Middle frontal gyrus (tissue), 1 donor: ENCODE measurements around the gene LRIG1.

Experiments used
- DNase-seq: peaks from one replicate; pipeline ENCODE4 v3.0.0-alpha.2; 2015; ENCODE audit warnings: low spot score; ENCODE audit errors: extremely low spot score

Gene LRIG1

DNA sequence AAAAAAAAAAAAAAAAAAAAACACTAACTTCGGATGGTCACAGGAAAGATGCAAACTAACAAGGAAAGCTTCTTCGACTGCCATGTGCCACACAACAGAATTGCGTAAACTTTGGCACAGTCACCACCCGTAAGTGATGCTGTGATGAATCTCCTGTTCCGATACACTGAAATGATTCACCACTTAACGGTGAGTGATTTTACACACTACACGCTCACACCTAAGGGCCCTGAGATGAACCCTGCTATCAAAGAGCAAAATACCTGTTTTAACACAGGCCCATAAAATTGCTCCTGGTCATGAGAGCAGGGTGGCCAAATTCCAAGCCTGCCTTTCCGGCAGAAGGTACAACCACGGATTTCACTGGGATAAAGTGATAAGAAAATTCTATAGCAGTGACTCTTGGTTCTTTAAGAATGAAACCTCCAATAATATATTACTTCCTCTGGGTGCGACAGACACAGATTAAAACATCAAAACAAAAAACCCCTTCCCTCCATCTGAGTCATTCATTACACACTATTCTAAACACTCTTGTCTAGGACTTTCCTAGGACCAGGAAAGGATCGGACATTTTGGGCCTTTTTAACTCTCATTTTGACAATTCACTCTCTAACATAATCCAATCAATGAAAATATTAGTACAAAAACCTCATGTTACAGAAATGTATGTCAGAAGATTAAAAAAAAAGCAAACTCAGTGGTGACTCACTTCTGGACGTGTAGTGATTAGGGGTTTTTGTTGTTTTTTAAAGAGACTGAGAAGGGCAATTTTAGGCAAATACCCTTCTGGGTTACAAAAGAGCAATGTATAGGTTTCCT is 28.3 kb downstream of the LRIG1 start:
- no peak for DNase-seq

DNA sequence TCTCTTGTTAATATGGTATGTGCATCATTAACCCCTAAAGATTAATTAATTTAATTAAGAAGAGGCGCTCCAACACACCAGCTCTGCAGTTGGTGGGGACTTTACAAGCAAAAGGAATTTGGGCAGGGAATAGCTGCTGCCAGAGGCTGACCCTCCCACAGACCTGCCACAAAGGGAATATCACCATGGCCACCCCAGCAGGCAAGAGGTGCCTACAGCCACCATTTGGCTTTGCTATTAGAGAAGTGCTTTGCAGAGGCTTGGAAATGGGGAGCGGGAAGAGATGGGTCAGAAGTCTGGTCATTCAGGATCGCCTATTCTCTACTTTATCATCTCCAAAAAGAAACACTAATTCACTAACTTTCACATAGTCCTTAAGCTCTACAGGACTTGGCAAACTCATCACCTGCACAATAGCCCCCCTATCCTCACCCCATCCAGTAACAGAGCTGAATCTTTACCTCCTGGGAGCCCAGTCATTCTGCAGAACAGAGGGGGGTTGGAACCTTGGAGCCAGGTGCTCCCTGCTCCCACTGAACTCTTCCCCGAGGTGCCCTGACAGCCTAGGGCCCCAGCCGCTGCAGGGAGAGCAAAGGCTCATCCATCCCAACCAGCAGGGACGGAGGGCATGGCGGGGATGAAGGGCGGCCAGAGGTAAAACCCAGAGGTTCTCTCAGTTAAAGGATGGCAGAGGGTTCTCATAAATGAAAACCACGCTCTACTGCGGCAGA is 29.7 kb downstream of the LRIG1 start:
- DNase-seq: no peak

DNA sequence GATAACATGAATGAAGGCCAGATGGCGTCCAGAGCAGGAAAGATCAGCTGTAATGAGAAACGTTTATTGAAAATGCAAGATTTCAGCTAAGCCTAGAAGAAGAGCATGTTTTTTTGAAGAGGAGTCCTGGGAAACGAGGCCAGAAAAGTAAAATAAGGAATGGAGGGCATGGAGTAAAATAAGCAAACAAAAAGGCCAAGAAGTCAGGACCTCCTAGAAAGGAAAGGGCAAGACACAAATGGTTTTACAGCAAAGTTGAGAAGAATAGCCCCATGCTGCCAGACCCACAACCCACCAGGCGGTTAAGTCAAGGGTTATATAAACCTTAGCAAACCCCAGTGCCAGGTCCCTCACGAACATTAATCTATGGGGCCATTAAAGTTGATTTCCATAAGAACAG is 30.5 kb downstream of the LRIG1 start:
- DNase-seq: no peak

- no peak for DNase-seq
Measured at GRCh38 chr3:66469220-66469640, 31.6 kb downstream of the LRIG1 start.

DNA sequence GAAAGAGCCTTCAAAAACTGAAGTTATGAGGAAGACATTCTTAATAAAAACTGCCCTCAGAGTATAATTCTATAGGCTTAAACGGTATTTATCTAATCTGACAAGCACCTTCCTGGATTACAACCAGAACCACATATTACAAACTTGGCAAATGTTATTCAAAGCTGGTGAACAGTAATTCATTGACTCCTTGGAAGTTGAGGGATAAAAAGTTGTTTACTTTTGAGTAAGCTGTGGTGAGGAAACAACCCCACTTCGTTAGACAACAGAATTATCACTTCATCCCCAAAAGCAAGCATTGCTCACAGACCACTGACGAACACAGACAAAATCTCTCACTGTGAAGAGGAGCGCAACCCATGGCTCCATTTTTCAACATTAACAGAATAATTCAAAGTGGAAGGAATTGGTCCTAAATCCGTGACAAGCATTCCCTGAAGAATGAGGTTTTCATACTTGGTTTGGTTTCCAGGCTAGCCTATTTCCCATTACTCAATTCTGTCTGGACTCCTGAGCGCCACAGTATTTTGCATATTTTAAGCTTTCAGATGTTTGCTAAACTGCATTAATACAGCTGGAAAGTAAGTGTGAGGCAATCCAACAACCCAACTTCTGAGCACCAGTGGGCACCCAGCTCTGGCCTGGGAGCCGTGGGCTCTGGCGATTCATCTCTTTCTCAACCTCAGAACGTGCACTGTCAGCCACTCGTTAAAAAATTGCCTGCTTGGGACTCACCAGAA is 32.7 kb downstream of the LRIG1 start:
- DNase-seq: no peak

GRCh38 chr3:66466606-66467270 is 34.1 kb downstream of the LRIG1 start:
- no peak for DNase-seq

DNA sequence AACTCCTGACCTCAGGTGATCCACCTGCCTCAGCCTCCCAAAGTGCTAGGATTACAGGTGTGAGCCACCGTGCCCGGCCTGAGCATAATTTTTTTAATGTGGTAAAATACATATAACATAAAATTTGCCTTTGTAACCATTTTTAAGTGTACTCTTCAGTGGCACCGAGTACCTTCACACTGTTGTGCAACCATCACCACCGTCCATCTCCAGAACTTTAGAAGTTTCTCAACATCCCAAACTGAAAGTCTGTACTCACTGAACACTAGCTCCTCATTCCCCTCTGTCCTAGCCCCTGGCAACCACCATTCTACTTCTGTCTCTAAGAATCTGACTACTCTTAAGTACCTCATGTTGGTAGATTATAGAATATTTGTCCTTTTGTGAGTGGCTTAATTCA is 35.2 kb downstream of the LRIG1 start:
- no peak for DNase-seq

GRCh38 chr3:66465034-66465433 is 35.8 kb downstream of the LRIG1 start:
- no peak for DNase-seq

DNA sequence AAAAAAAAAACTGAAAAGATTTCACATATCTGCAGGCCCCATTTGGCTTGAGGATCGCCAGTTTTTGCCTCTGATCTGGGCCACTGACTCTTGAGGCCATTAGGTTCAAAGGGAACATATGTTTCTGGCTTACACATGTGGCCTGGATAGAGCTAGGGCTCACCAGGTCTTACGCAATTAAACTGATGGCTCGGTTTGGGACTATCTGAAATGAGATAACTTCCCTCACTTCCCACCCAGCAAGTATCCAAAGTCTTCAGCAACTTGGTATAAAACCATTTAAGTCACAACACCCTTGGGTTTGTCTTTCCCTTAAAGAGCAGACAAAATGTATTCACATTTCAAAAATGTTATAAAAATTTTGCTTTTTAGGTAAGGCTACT is 36.3 kb downstream of the LRIG1 start:
- no peak for DNase-seq

DNA sequence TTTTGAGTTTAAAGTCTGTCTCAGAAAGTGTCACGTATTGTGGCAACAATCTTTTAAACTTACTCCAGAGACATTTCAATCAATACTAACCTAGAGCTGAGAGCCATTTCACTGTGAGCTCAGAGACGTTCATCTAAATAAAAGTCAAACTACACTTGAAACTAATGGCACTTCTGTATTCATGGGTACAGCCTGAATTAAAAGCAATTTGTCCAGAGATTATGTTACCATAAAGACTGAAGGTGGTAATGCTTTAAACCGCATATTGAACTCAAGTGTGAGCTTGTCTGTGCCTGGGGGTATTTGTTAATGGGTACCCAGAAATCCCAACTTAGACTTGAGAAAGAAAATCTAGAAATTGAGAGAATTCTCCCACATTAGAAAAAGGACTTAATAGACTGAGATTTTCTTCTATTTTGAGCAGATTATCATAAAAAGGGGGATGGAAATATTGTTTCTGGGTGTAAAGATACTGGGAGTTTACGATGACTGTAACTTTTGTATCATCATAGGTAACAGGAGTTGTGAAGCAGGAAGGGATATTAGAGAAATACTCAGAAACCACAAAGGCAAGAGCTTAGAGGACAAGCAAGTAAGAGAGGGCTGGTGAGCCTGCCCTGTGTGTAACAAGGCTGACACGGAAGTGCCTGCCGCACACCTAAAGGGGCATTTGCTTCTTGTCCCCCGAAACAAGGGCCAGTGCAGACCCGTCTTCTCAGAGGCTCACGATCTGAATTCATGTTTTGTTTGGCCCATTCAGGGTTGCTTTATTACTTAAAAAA is 36.9 kb downstream of the LRIG1 start:
- DNase-seq: no peak

DNA sequence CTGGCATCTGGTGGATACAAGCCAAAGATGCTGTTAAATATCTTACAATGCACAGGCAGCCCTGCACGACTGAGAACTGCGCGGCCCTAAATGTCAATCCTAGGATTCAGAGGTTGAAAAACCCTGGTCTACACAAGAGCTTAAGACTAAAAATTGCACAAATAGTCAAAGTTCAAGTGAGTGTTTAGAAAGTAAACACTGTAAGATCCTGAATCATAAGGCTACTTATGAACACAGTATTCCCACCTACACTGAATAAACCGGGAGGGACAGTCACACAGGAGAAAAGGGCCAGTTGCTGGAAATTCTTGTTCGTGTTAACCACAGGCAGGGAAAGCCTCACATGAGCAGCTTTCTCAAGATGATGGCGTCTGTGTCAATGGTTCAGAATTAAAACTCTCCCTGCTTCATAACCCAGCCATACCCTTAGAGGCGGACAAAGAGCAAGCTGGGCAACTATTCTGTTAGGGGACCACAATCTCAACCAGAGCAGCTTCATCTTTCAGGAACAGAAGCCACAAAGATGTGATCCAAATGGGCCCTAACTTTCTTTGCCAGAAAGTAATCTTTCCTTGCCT is 37.7 kb downstream of the LRIG1 start:
- no peak for DNase-seq

DNA sequence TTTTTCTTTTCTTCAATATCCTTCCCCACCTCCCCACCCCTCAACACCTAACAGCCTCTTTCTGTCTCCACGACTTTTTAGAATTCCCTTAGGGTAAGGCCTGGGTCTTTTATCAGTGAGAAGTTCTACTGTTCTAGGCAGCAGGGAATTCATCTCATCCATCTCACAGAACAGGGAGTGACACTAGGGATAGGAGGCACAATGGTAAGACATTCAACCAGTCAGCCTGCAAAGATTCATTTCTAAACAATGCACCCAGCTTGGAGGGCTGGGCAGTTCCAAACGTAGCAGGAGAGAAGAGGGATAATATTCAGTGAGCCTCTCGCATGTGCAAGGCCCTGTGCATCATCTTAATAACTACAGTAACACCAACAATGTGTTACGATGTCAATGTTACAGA is 43.6 kb downstream of the LRIG1 start:
- DNase-seq: no peak

- no peak for DNase-seq
Measured at GRCh38 chr3:66456711-66457173, 44.1 kb downstream of the LRIG1 start.

DNA sequence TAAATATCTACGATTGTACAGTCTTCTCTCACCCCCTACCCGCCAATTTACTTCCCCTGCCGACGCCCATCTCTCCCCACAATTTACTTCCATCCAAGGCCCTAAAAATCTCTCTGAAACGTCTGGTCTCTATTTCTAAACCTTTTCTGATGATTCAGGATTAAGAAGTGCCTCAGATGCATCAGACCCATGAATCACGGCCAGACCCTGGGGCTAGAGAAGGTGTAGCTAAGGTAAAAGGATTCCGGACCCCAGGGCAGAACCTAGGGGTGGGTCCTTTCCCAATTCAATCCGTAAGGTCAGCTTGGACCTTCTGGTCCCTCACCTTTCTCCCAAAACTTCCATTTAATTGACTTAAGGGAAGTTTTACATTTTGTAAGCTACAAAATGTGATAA is 46.4 kb downstream of the LRIG1 start:
- no peak for DNase-seq

- no peak for DNase-seq
Measured at GRCh38 chr3:66453651-66454463, 47.0 kb downstream of the LRIG1 start.

- peak; percentile 39 for DNase-seq
Measured at GRCh38 chr3:66452303-66453011, 48.4 kb downstream of the LRIG1 start.

DNA sequence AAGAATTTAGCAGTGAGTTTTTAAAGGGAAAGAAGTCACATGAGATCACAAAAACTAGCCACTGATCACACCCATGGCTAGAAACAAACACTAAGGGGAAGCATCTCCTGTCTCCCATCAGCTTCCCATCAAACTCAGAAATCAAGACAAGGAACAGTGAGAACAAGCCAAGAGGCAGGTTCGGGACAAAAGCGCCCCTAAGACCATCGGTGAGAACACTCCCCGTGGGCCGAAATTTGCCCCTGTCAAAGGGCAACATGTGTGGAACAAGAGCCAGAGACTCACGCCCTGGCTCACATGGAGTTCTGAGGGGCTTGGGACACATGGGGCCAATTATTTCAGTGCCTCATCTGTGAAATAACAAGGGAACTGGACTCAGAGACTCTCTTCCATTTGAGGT is 49.1 kb downstream of the LRIG1 start:
- DNase-seq: no peak

- peak; percentile 52 for DNase-seq
Measured at GRCh38 chr3:66450390-66451022, 50.3 kb downstream of the LRIG1 start.
